ENCODE measurements around the gene ROBO3.

- no peak for TF ChIP-seq E2F5 (CRISPR knock-in tag; IDR thresholded peaks at IDR 0.05)
- TF ChIP-seq CTCF (IDR thresholded peaks at IDR 0.05) = no peak
- TF ChIP-seq ZNF423 (CRISPR knock-in tag; IDR thresholded peaks at IDR 0.05) = no peak
- TF ChIP-seq MAX (CRISPR knock-in tag; IDR thresholded peaks at IDR 0.05) = no peak
- no peak for TF ChIP-seq ZNF281 (CRISPR knock-in tag; IDR thresholded peaks at IDR 0.05)
- TF ChIP-seq CREB1 (CRISPR knock-in tag; IDR thresholded peaks at IDR 0.05) = no peak
- no peak for TF ChIP-seq ATF3 (CRISPR knock-in tag; conservative IDR thresholded peaks at IDR 0.05)
- TF ChIP-seq PREB (CRISPR knock-in tag; IDR thresholded peaks at IDR 0.05; ENCODE audit: borderline replicate concordance) = no peak
- TF ChIP-seq RELA (CRISPR knock-in tag; IDR thresholded peaks at IDR 0.05; ENCODE audit: borderline replicate concordance) = no peak
- TF ChIP-seq SP1 (CRISPR knock-in tag; conservative IDR thresholded peaks at IDR 0.05) = no peak
- TF ChIP-seq FOXP4 (CRISPR knock-in tag; IDR thresholded peaks at IDR 0.05) = no peak
Measured at GRCh38 chr11:124884340-124884739, 19.1 kb downstream of the ROBO3 start.

All from WTC11 (cell line).